ENCODE results near the gene CLCN7. TPM values are rescaled to one million over a fixed set of nuclear protein-coding genes. Genes with fewer than 3 reads are reported as not detected.

The CLCN7 gene
- total and polyA plus RNA-seq, 4 donors, result 61.1 to 119 (median 88.0) TPM

- Histone ChIP-seq H3K4me1 (ENCODE audit: control insufficient read depth in 5 of 5, insufficient read depth in 5 of 5, low read length in 5 of 5) (peaks cover 0 to 18% (median 0%) of the 10 kb centered on the region in 5 donors), H3K9me3 (ENCODE audit: control insufficient read depth in 4 of 4, insufficient read depth in 3 of 4, low read length in 3 of 4) (no peaks in the 10 kb centered on the region), H3K27me3 (ENCODE audit: control insufficient read depth in 3 of 3, insufficient read depth in 3 of 3, low read length in 2 of 3) (no peaks in the 10 kb centered on the region), H3K4me3 (no peak overlapping the region), H3K27ac (ENCODE audit: low read depth in 1 of 2, low read length in 1 of 2) (no peak overlapping the region), H3K36me3 (ENCODE audit: control insufficient read depth in 4 of 4, insufficient read depth in 4 of 4, low read length in 4 of 4) (no peaks in the 10 kb centered on the region), H3K9ac (ENCODE audit: insufficient read depth in 1 of 2, low read length in 2 of 2) (no peak overlapping the region)
- WGBS, 2 donors, result 78 to 94% methylated on average over 31 to 32 of the region's 32 CpGs
- ATAC-seq (ENCODE audit: insufficient read depth, low FRiP score), result no peak
- TF ChIP-seq CTCF (IDR thresholded peaks at IDR 0.05; ENCODE audit: control extremely low read depth, extremely low read depth), result no peak
- peak in 1 of 3 donors; percentile 11 for DNase-seq
These were observed 38.7 kb downstream of the CLCN7 start for GRCh38 chr16:1435921-1436697.

- Histone ChIP-seq H3K4me1 (ENCODE audit: control insufficient read depth in 5 of 5, insufficient read depth in 5 of 5, low read length in 5 of 5) (peaks cover 0 to 27% (median 0%) of the 10 kb centered on the region in 5 donors), H3K9ac (ENCODE audit: insufficient read depth in 1 of 2, low read length in 2 of 2) (no peak overlapping the region), H3K9me3 (ENCODE audit: control insufficient read depth in 4 of 4, insufficient read depth in 3 of 4, low read length in 3 of 4) (no peaks in the 10 kb centered on the region), H3K27ac (ENCODE audit: low read depth in 1 of 2, low read length in 1 of 2) (no peak overlapping the region), H3K27me3 (ENCODE audit: control insufficient read depth in 3 of 3, insufficient read depth in 3 of 3, low read length in 2 of 3) (no peaks in the 10 kb centered on the region), H3K4me3 (no peak overlapping the region), H3K36me3 (ENCODE audit: control insufficient read depth in 4 of 4, insufficient read depth in 4 of 4, low read length in 4 of 4) (no peaks in the 10 kb centered on the region)
- TF ChIP-seq CTCF (IDR thresholded peaks at IDR 0.05; ENCODE audit: control extremely low read depth, extremely low read depth), result no peak
- peak in 1 of 3 donors; percentile 8 for DNase-seq
- 94 to 97% methylated on average over 28 to 40 of the region's 40 CpGs for WGBS, 2 donors
- no peak for ATAC-seq (ENCODE audit: insufficient read depth, low FRiP score)
These were observed 39.9 kb downstream of the CLCN7 start for GRCh38 chr16:1434644-1435592.

- 42 to 49% methylated on average over 20 to 22 of the region's 22 CpGs for WGBS, 2 donors
- no peak overlapping the region for H3K4me3 ChIP-seq
- H3K9me3 ChIP-seq (ENCODE audit: control insufficient read depth in 4 of 4, insufficient read depth in 3 of 4, low read length in 3 of 4), result no peaks in the 10 kb centered on the region
- no peak overlapping the region for H3K9ac ChIP-seq (ENCODE audit: insufficient read depth in 1 of 2, low read length in 2 of 2)
- no peak overlapping the region for H3K27ac ChIP-seq (ENCODE audit: low read depth in 1 of 2, low read length in 1 of 2)
- ATAC-seq (ENCODE audit: insufficient read depth, low FRiP score) (no peak), DNase-seq (no peak)
- no peaks in the 10 kb centered on the region for H3K27me3 ChIP-seq (ENCODE audit: control insufficient read depth in 3 of 3, insufficient read depth in 3 of 3, low read length in 2 of 3)
- no peak for TF ChIP-seq CTCF (IDR thresholded peaks at IDR 0.05; ENCODE audit: control extremely low read depth, extremely low read depth)
- peaks cover 0 to 39% (median 0%) of the 10 kb centered on the region in 5 donors for H3K4me1 ChIP-seq (ENCODE audit: control insufficient read depth in 5 of 5, insufficient read depth in 5 of 5, low read length in 5 of 5)
- no peaks in the 10 kb centered on the region for H3K36me3 ChIP-seq (ENCODE audit: control insufficient read depth in 4 of 4, insufficient read depth in 4 of 4, low read length in 4 of 4)
These were observed 41.1 kb downstream of the CLCN7 start for GRCh38 chr16:1433756-1434155.

All from lung (tissue), 12 donors.